ENCODE data around the gene PLEKHA7.

PLEKHA7 gene

DNA sequence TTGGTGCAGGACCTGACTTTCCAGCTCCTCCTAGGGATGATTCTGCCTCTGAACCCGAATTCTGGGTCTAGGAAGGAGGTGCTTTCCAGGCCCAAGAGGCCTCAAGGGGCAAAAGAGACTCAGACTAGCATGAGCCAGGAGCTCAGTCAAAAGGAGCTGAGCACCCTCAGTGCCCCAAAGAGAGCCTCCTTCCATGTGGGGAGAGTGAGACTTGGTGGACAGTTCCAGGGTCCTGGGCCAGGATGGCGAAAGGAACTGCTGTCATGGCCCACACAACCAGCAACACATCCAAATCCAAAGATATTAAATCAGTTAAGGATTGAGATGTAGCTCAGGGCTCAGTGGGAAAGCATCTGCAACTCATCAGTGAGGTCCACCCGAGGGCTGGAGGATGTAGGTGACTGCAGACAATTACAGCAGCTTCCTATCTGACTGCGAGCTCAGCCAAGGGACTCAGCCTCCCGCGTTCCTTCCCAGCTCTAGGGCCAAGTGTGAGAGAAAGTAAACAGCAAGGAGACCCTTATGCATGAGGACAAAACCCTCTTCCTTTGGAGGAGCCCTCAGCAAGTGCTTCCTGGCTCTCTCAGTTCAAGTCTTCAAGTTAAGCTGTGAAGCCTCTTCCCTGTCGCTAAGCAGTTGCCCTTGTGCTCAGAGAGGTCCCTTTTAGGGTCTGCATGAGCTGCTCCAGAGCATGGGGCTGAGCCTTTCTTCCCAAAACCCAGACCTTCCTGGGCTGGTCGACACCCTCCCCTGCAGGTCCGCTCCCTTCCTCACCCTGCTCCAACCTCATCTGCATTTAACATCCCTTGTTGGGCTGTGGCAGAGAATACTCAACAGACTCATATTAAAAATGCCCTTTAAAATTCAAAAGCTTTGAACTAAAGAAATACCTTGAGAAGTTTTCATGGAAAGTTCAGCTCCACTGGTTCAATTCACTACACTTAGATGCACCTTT lies 240.0 kb downstream of the PLEKHA7 start:
- no peak for DNase-seq (ENCODE audit: low read depth)

- DNase-seq (ENCODE audit: low read depth) = no peak
Observed at GRCh38 chr11:16772141-16772512, 242.1 kb downstream of the PLEKHA7 start.

DNA sequence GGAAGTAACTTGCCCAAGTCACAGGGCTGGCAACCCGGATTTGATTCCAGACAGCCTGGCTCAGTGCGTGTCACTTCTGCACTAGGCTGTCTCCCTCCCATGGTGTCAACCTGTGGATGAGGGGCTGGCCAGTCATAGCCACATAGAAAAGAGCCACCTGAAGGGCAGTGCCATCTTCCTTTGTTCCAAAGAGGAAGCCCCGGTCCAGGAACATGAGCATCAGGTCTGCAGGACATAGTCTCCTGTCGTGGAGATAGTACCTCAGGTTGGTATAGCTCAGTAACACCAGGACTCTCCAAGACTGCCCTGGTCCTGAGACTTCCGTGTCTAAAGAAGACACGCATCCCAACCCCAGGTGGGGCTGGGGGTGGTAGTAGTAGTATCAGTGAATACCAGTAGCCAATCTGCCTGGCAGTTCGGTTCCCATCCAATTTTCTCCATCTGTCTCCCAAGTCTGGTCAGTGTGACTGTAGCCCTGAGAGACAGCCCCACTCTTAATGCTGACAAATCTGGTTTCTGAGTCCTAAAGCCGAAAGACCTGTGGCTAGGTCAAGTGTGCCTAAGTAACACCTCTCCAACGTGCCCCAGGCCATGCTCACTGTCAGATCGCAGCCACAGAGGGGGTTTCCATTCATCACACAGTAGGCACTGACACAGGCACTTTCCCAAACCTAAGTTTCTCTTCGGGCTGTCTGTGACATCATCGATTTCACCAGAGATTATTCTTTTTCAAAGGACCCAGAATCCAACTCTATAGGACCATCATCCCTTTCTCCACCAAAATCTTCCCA lies 242.7 kb downstream of the PLEKHA7 start:
- DNase-seq (ENCODE audit: low read depth) = no peak

DNA sequence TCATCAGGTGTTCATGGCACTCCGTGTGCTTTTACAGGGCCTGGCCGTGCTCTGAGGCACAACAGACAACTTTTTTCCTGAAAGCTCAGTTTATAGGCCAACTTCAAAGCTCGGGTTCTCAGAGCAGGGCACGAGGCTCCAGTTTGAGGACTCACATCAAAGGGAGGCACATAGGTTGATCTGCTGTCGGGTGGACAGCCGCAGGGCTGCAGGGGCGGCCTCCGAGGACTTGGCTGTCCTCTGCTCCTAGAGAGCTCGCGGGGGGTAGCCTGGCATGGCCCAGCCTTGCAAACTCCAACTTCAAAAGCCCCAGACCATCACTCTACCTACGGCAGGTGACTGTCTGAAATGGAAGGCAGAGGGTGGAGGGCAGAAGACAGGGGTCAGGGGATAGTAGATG lies 244.2 kb downstream of the PLEKHA7 start:
- DNase-seq (ENCODE audit: low read depth) = no peak

DNA sequence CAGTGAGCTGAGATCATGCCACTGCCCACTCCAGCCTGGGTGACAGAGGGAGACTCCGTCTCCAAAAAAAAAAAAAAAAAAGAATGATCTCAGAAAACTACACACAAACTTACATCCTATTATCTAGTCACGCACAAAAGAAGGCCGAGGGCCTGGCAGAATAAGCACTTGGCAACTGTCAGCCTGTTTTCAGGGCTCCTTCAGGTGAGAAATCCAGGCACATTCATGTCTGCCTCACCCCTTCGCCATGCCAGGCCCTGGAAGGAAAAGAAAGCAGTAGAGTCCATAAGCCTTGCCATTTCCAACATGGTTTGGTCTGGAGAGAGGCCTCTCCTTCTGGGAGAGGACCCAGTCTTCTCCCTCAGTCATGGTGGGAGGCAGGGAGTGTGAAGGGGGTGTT lies 244.8 kb downstream of the PLEKHA7 start:
- DNase-seq (ENCODE audit: low read depth) = no peak

GRCh38 chr11:16767957-16768356 lies 246.3 kb downstream of the PLEKHA7 start:
- DNase-seq (ENCODE audit: low read depth) = no peak

DNA sequence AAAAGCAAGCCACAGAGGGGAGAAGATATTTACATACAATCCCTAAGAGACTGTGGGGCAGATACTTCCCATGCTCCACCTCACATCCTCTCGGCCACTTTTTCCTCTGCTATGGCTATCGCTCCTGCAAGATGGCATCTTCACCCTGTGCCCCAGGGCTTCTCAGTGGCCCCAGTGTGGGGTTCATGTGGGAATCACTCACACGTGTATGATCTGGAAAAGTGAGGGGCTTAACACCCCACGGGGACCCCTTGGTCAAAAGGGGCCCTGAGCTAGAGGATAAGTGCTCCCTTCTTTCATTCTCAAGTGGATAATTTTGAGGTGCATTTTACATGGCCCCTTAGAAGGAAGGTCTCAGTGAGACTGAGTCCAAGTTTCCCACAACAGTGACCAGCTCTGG lies 247.1 kb downstream of the PLEKHA7 start:
- DNase-seq (ENCODE audit: low read depth) = no peak

DNA sequence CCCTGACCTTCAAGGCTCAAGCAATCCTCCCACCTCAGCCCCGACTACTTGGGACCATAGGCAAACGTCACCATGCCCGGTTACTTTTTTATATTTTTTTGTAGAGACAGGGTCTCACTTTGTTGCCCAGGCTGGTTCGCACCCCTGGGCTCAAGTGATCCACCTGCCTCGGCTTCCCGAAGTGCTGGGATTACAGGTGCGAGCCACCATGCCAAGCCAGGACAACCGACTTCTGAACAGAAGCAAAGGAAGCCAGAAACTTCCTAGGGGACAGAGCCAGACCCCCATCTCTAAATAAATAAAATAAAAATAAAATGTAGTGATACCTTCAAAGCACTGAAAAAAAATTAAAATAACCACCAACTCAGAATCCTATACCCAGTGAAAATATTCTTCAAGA lies 249.3 kb downstream of the PLEKHA7 start:
- DNase-seq (ENCODE audit: low read depth) = no peak

DNA sequence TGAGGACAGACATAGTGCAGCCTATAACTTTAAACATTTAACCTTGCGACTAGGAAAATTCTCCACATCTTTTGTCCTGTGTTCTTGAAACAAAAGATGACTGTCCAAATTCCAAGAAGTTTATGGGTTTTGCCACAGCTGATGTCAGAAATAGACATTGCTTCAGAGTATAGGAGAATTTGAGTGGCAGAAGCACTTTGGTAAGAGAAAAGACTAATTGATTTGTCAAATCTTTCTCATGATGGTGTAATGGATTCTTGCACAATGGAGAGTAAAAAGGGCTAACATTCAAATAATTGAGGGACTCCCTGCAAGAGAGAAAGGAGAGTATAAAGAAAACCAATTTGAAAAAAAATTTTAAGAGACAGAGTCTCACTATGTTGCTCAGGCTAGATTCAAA lies 250.5 kb downstream of the PLEKHA7 start:
- no peak for DNase-seq (ENCODE audit: low read depth)

DNA sequence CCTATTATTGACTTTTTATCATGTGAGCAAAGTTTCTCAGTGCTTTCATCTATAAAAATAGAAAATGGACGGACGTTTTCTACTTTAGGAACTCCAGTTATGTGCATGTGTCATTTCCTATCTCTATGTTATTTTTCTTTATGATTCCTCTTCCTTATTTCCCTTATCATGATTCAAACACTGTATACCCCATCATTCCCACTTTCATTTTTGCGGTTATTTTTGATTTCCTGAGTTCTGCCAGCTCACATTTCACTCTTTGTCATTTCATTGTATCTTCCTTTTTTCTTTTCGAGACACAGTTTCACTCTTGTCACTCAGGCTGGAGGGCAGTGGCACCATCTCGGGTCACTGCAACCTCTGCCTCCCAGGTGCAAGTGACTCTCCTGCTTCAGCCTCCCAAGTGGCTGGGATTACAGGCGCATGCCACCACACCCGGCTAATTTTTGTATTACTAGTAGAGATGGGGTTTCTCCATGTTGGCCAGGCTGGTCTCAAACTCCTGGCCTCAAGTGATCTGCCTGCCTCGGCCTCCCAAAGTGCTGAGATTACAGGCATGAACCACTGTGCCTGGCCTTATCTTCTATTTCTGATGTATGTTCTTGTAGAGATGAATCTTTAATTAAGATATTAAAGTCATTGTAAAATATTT lies 254.2 kb downstream of the PLEKHA7 start:
- no peak for DNase-seq (ENCODE audit: low read depth)

DNA sequence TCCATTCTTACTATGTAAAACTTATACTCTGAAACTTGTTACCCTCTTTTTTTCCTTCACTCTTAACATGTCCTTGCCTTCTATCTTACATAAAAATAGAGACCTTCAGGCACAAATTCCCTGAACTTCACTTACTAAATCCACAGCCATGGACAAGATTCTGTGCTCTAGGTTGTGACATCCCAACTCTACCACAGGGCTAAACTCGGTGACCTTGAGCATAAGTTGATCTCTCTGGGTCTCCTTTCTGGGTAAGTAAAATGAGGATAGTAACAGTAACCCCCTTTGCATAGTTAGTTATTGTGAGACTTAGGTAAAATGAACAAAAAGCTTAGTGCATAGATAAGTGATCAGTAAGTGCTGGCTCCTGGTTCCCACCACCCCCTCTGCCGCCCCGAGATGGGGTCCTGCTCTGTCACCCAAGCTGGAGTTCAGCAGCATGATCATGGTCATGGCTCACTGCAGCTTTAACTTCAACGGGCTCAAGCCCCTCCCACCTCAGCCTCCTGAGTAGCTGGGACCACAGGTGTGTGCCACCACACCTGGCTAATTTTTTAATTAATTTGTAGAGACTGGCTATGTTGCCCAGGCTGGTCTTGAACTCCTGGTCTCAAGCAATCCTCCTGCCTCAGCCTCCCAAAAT lies 255.7 kb downstream of the PLEKHA7 start:
- no peak for DNase-seq (ENCODE audit: low read depth)

- DNase-seq (ENCODE audit: low read depth) = no peak
Observed at GRCh38 chr11:16750417-16750816, 263.8 kb downstream of the PLEKHA7 start.

GRCh38 chr11:16749666-16750065 lies 264.5 kb downstream of the PLEKHA7 start:
- DNase-seq (ENCODE audit: low read depth) = no peak

- no peak for DNase-seq (ENCODE audit: low read depth)
Observed at GRCh38 chr11:16749092-16749491, 265.1 kb downstream of the PLEKHA7 start.

GRCh38 chr11:16745950-16746605 lies 268.1 kb downstream of the PLEKHA7 start:
- no peak for DNase-seq (ENCODE audit: low read depth)

DNA sequence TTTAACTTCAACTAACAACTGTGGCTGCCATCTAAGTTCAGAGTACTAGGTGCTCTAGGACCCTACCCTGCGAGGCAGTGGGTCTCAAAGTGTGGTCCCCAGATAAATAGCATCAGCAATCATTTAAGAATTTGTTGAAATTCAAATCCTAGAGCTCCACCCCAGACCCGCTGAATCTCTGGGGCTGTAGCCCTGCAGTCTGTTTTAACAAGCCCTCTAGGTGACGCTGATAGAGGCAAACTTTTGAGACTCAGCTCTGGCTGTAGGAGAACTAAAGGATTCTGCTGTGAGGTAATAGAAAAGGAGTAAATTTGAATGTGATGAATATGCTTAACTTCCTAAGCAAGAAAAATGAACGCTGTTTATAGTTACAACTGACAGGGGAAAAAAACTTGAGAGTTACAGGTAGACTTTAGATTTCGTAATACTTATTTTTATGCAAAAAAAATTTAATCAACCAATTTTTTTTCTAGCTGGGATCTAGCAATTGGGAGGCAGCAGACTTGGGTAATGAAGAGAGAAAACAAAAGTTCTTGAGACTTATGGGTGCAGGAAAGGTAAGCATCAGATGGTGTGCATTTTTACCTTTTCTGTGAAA lies 270.0 kb downstream of the PLEKHA7 start:
- no peak for DNase-seq (ENCODE audit: low read depth)

DNA sequence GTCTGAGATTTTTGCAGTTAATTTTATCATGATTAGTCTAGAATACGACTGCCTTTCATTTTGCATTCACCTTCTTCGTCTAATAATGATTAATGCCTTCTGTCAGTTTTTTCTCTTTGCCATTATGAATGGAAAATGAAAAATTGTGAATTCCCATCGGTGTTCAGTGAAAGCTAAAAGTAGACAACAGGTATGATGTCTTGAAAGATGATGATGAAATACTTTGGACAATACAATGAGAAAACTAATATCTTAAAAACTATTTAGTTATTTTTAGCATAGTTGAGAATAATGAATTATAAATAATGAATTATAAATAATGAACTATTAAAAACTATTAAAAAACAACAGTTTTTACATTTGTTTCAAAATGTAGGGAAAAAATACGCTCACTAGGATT lies 270.7 kb downstream of the PLEKHA7 start:
- no peak for DNase-seq (ENCODE audit: low read depth)

GRCh38 chr11:16741473-16741872 lies 272.7 kb downstream of the PLEKHA7 start:
- no peak for DNase-seq (ENCODE audit: low read depth)

DNA sequence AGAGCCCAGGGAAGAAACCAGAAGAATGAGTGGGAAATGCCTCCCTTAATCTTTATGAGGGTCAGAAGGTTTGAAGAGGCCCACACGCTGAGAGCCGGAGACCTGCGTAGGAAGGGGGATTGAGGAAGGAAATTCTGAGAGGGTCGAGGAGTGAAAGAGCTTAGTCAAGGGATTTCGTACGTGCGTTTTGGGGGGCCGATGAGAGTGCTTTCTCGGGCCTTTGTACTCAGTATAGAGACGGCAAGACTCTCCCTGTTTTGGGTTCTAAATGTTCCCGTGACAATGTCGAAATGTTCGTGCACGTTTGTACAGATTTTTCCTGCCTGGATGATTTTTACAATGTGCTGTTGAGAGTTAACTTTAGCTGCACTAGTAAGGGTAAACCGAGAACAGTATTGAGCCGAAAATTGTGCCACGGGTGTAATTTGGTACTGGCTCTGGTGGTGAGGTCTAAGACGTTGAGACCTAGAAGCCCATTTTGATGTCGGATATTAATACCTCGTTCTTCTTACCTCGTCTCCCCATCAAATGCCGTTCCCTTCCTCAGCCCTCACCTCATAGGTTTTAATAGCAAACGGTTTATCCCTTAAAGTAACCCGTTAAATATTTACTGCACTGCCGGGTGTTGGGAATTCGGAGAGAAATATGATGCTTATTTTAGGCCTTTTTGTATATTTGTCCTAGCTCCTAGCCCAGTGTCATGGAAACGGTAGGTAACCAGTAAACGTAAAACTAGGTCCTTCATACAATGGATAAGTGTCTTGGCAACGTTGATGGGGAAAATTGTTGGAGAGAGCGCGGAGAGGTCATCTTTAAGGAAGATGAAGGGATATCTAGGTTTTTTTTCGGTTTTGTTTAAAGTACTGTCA lies 275.0 kb downstream of the PLEKHA7 start:
- DNase-seq (ENCODE audit: low read depth) = no peak
